Measurements from ENCODE around the gene RNF115. TPM values are rescaled to one million over a fixed set of nuclear protein-coding genes. Genes with fewer than 3 reads are reported as not detected.

The RNF115 gene
- total and polyA plus RNA-seq, 2 of the 8 experiments (the other 6 are each of a cell fraction or from before 2014, with no cell fraction given), result 4.7 to 10.8 TPM

GRCh38 chr1:145736191-145736590 lies 87.7 kb downstream of the RNF115 start:
- Histone ChIP-seq H3K9me3 (ENCODE audit: insufficient read depth in 2 of 2, low read depth in 1 of 2, low read length in 1 of 2) (no peaks in the 10 kb centered on the region), H4K5ac (ENCODE audit: insufficient read length, low read depth, low read length) (no peak overlapping the region), H3K27me3 (replicated peaks in 1 of 4; ENCODE audit: control insufficient read depth in 3 of 4, extremely low read depth in 1 of 4, insufficient read depth in 3 of 4, low read length in 3 of 4) (no peaks in the 10 kb centered on the region), H3K23me2 (ENCODE audit: low read depth, low read length) (no peaks in the 10 kb centered on the region), H3K23ac (ENCODE audit: insufficient read length) (no peak overlapping the region), H4K91ac (replicated peaks; ENCODE audit: insufficient read length, low read length) (no peak overlapping the region), H2BK20ac (ENCODE audit: low read length) (no peak overlapping the region), H3K4me1 (replicated peaks in 1 of 4; ENCODE audit: control insufficient read depth in 3 of 4, insufficient read depth in 4 of 4, low read length in 3 of 4) (peaks cover 0 to 6% (median 0%) of the 10 kb centered on the region in 4 experiments; a peak in 3 of 7 replicates), H3K79me1 (ENCODE audit: low read depth, low read length) (no peaks in the 10 kb centered on the region), H3K56ac (replicated peaks; ENCODE audit: insufficient read length, low read depth, low read length) (no peak overlapping the region), H3K4me2 (ENCODE audit: insufficient read depth in 1 of 2, low read depth in 2 of 2, low read length in 2 of 2) (no peak overlapping the region), H2BK120ac (replicated peaks; ENCODE audit: low read depth, low read length) (no peak overlapping the region), H3K4me3 (ENCODE audit: extremely low read depth in 1 of 4, insufficient read depth in 2 of 4, low read depth in 3 of 4, low read length in 4 of 4) (no peak overlapping the region), H2AFZ (ENCODE audit: low read length) (no peak overlapping the region), H3K14ac (ENCODE audit: insufficient read length) (no peak overlapping the region), H2BK5ac (ENCODE audit: low read depth, low read length) (no peak overlapping the region), H2AK5ac (ENCODE audit: low read depth, low read length) (no peak overlapping the region), H3K4ac (replicated peaks; ENCODE audit: insufficient read length, low read depth, low read length) (no peak overlapping the region), H2BK12ac (ENCODE audit: low read depth, low read length) (no peak overlapping the region), H3K27ac (ENCODE audit: low read depth, low read length) (no peak overlapping the region), H3K18ac (ENCODE audit: extremely low read depth, low read length) (no peak overlapping the region), H4K8ac (ENCODE audit: extremely low read depth, insufficient read depth, low read length) (no peak overlapping the region), H3K79me2 (ENCODE audit: control insufficient read depth in 1 of 2, insufficient read depth in 2 of 2, low read length in 2 of 2) (no peaks in the 10 kb centered on the region), H2BK15ac (ENCODE audit: low read length) (no peak overlapping the region), H3K9ac (replicated peaks in 1 of 4; ENCODE audit: extremely low read depth in 1 of 4, low read depth in 3 of 4, low read length in 3 of 4) (no peak overlapping the region), H4K20me1 (replicated peaks in 1 of 2; ENCODE audit: control insufficient read depth in 1 of 2, insufficient read depth in 2 of 2, low read length in 2 of 2) (no peaks in the 10 kb centered on the region), H3K36me3 (ENCODE audit: control insufficient read depth in 2 of 4, insufficient read depth in 4 of 4, low read length in 3 of 4) (no peaks in the 10 kb centered on the region)
- FAIRE-seq, result no peak
- 90% methylated on average over 1 of the region's 1 CpG; no CpG with 5 or more reads in 1 of the 2 experiments for WGBS, 2 experiments (ENCODE audit: extremely low coverage in 1 of 2, insufficient coverage in 1 of 2, insufficient read length in 1 of 2, insufficient replicate concordance in 2 of 2, low coverage in 1 of 2, low lambda C conversion rate in 2 of 2, missing lambda C conversion rate in 1 of 2)
- TF ChIP-seq ZNF274 (IDR thresholded peaks at IDR 0.05; ENCODE audit: borderline replicate concordance, extremely low read depth, low read length), result no peak
- ChIA-PET CTCF (ENCODE audit: partially characterized antibody) (interaction anchor here (0.6 to 0.7 kb wide), 2 partner anchors 173 to 243 kb away, joined by 4 read pairs; no protein-coding TSS in a partner anchor), POLR2A (ENCODE audit: partially characterized antibody) (interaction anchor here (0.8 kb wide), 1 partner anchor 15 kb away, joined by 3 read pairs; no protein-coding TSS in a partner anchor)
- no peak for DNase-seq (ENCODE audit: low read depth in 1 of 2, low spot score in 2 of 2)

Measured in H1 (cell line).